Stimulated activated CD4-positive, alpha-beta T cell treated with anti-CD3 and anti-CD28 coated beads, Interleukin-12 subunit alpha, Interleukin-12 subunit beta, amount 100 ng/mL, for 24 hours (primary cell): ENCODE measurements around the gene KCP.

Source experiments
- DNase-seq, 2 experiments: peaks; one replicate each; pipeline ENCODE4 v3.0.0-alpha.2; 2020; ENCODE audit warnings: low read depth in 2 of 2

KCP gene

DNA sequence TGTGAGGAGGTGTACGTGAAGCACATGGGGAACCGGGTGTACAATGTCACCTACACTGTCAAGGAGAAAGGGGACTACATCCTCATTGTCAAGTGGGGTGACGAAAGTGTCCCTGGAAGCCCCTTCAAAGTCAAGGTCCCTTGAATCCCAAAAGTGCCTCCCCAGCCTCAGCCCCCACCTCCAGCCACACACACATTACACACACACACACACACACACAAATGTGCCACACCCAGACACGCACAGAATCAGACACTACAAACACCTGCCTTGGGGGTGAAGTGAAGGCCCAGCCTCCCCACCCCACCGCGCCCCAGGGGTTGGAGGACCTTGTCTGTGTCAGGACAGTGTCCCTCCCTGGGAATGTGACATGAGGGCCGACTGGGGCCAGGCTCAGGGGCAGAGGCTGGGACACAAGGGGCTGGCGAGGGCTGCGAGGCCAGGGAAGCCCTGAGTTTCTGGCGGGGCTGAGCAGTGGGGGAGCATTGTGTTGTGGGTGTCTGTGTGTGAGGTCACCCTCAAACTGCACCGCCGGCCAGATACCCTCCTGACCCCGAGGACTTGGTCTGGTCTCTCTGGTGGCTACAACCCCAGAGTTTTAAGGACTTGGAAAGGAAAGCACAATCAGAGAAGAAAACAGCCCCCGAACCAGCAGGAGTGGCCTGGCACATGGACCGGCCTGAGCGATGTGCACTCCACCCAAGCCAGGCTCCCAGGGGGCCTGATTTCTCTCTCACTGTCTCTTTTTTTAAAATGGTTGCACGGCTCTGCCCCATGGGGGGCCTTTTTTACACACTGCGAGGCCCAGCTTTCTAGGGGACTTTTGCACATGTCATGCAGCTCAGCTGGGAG is 51.9 kb downstream of the KCP start:
- no peak for DNase-seq

- no peak for DNase-seq
Measured at GRCh38 chr7:128856001-128856718, 54.3 kb downstream of the KCP start.

GRCh38 chr7:128855559-128855958 is 55.0 kb downstream of the KCP start:
- DNase-seq: no peak

DNA sequence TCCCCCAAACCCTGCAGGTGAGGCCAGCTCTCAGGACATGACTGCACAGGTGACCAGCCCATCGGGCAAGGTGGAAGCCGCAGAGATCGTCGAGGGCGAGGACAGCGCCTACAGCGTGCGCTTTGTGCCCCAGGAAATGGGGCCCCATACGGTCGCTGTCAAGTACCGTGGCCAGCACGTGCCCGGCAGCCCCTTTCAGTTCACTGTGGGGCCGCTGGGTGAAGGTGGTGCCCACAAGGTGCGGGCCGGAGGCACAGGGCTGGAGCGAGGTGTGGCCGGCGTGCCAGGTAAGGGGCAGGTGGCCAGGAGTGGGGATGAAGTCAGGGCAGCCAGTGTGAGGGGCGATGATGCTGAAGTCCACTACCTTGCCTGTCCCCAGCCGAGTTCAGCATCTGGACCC is 56.1 kb downstream of the KCP start:
- DNase-seq: no peak

DNA sequence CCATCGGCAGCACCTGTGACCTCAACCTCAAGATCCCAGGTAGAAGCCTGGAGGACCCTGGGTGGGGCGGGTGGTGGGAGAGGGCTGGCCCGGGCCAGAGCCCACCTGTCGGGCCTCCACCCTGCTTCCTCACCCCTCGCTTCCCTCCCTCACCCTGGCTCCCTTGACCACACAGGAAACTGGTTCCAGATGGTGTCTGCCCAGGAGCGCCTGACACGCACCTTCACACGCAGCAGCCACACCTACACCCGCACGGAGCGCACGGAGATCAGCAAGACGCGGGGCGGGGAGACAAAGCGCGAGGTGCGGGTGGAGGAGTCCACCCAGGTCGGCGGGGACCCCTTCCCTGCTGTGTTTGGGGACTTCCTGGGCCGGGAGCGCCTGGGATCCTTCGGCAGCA is 56.7 kb downstream of the KCP start:
- DNase-seq: no peak

DNA sequence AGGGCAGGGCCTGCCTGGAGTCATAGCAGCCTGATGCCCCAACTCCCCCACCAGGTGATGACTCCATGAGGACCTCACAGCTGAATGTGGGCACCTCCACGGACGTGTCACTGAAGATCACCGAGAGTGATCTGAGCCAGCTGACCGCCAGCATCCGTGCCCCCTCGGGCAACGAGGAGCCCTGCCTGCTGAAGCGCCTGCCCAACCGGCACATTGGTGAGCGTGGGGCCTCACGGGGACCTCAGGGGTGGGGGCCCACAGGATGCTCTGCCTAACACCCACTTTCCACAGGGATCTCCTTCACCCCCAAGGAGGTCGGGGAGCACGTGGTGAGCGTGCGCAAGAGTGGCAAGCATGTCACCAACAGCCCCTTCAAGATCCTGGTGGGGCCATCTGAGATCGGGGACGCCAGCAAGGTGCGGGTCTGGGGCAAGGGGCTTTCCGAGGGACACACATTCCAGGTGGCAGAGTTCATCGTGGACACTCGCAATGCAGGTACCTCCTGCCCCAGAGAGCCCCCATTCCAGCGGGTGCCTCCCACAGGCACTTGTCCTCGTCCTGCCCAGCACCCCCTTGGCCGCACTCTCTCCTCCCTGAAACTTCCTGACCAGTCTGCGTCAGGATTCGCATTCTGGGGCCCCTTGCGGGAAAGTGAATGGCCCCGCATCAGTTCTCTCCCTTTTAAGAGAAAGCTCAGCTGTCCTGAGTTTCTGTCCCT is 57.8 kb downstream of the KCP start:
- DNase-seq: no peak

- DNase-seq: no peak
Measured at GRCh38 chr7:128849804-128850490, 60.6 kb downstream of the KCP start.

DNA sequence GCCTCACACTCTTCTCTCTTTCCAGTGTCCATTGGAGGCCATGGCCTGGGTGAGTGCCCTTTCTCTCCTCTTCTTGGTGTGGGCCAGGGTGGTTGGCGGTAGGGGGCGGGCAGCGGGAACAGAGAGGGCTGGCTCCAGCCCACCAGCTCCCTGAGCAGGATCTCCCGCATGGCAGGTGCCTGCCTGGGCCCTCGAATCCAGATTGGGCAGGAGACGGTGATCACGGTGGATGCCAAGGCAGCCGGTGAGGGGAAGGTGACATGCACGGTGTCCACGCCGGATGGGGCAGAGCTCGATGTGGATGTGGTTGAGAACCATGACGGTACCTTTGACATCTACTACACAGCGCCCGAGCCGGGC is 61.4 kb downstream of the KCP start:
- no peak for DNase-seq

- DNase-seq: no peak
Measured at GRCh38 chr7:128848289-128849155, 62.0 kb downstream of the KCP start.

GRCh38 chr7:128847721-128848211 is 62.7 kb downstream of the KCP start:
- no peak for DNase-seq

DNA sequence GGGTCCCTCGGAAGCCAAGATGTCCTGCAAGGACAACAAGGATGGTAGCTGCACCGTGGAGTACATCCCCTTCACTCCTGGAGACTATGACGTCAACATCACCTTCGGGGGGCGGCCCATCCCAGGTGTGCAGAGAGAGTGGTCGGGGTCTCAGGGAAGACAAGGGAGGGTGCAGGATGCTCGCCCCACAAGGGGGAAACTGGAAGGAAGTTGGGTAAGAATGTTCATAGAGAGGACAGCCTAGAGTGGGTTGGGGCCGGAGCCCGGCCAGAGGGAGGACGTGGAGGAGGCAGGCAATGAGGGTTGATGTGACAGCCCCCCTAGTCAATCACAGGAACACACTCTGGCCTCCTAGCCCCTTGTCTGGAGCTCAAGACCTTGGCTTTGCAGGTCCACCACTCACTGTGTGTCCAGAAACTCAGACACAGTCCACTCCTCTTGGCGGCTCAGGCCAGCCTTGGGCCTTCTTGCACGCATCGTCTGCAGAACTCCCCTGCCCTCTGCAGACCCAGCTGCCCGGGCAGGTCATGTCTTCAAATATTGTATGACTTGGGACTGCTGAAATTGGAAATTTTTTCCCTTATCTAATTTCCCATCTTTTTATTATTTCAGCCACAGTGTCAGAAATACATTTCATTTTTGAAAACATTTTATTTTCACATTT is 63.6 kb downstream of the KCP start:
- no peak for DNase-seq

GRCh38 chr7:128845987-128846386 is 64.5 kb downstream of the KCP start:
- DNase-seq: no peak

- no peak for DNase-seq
Measured at GRCh38 chr7:128845475-128845874, 65.0 kb downstream of the KCP start.

GRCh38 chr7:128844777-128845311 is 65.7 kb downstream of the KCP start:
- DNase-seq: no peak

GRCh38 chr7:128843938-128844621 is 66.4 kb downstream of the KCP start:
- no peak for DNase-seq

GRCh38 chr7:128842674-128843641 is 67.6 kb downstream of the KCP start:
- DNase-seq: no peak

DNA sequence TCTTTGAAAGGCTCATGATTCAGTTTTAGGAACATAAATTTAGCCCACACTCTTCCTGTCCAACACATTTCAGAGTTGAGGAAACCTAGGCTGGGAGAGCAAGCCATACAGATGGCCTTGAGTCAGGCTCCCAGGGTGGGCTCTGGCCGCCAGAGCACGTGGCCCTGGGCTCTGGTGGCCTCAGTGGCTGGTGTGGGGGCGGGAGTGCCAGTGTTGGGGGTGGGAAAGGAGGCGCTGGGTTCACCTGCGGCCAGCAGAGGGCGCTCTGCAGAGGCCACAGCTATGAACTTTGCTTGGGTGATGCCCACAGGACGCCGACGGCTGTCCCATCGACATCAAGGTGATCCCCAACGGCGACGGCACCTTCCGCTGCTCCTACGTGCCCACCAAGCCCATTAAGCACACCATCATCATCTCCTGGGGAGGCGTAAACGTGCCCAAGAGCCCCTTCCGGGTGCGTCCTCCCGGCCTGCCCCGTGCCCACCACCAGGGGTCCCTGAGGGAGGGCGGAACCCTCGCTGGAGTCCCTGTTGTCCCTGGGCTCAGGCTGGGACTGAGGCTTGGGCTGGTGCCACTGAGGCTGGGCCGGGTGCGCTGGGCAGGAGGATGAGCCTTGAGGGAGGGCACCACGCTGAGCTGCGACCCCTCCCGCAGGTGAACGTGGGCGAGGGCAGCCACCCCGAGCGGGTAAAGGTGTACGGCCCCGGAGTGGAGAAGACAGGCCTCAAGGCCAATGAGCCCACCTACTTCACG is 68.4 kb downstream of the KCP start:
- peak; percentile 31 to 55 for DNase-seq
